Liver (tissue), 9 donors: ENCODE results near the gene SUPT20HL1. TPM values are rescaled to one million over a fixed set of nuclear protein-coding genes. Genes with fewer than 3 reads are reported as not detected.

Source experiments
- DNase-seq: peaks from one replicate; pipeline ENCODE4 v3.0.0-alpha.2; 2017; ENCODE audit warnings: low spot score
- H3K27ac ChIP-seq, 2 donors: one replicate each; pipeline ENCODE4 v1.7.0; 2013; ENCODE audit warnings: inconsistent platforms in 2 of 2, low read length in 2 of 2, control low read depth in 1 of 2, low read depth in 1 of 2, mild to moderate bottlenecking in 1 of 2
- H3K27me3 ChIP-seq, 4 donors: one replicate each; pipeline versions ENCODE4 v1.6.1 to v1.7.0; 2013; ENCODE audit warnings: low read length in 3 of 4, inconsistent platforms in 1 of 4, mild to moderate bottlenecking in 1 of 4, moderate library complexity in 1 of 4; ENCODE audit not compliant: control insufficient read depth in 4 of 4, insufficient read depth in 4 of 4
- H3K36me3 ChIP-seq, 4 donors: one replicate each; pipeline versions ENCODE4 v1.6.1 to v1.7.0; 2013; ENCODE audit warnings: low read length in 3 of 4, mild to moderate bottlenecking in 3 of 4, low read depth in 1 of 4, moderate library complexity in 1 of 4; ENCODE audit not compliant: control insufficient read depth in 4 of 4, insufficient read depth in 3 of 4
- H3K4me1 ChIP-seq, 4 donors: one replicate each; pipeline versions ENCODE4 v1.6.1 to v1.7.0; 2013; ENCODE audit warnings: low read length in 3 of 4, mild to moderate bottlenecking in 3 of 4, moderate library complexity in 1 of 4; ENCODE audit not compliant: control insufficient read depth in 4 of 4, insufficient read depth in 4 of 4
- H3K4me3 ChIP-seq, 3 donors: one replicate each; pipeline versions ENCODE4 v1.6.1 to v1.7.0; 2013; ENCODE audit warnings: low read length in 3 of 3, control low read depth in 1 of 3, low read depth in 1 of 3, mild to moderate bottlenecking in 1 of 3
- H3K9ac ChIP-seq, 2 donors: one replicate each; pipeline ENCODE4 v1.7.0; 2013; ENCODE audit warnings: low read length in 2 of 2, mild to moderate bottlenecking in 2 of 2, moderate library complexity in 2 of 2, control low read depth in 1 of 2, low read depth in 1 of 2
- H3K9me3 ChIP-seq, 4 donors: one replicate each; pipeline versions ENCODE4 v1.6.1 to v1.7.0; 2013; ENCODE audit warnings: low read length in 3 of 4; ENCODE audit not compliant: control insufficient read depth in 4 of 4
- EGR1 ChIP-seq, 2 donors: IDR thresholded peaks; 2 replicates each; pipeline ENCODE4 v1.6.1; 2016 to 2018; ENCODE audit warnings: antibody characterized with exemption in 2 of 2, low read depth in 2 of 2
- FOXA2 ChIP-seq: IDR thresholded peaks from 2 replicates; pipeline ENCODE4 v1.6.1; 2016; ENCODE audit warnings: antibody characterized with exemption
- GABPA ChIP-seq, 2 donors: IDR thresholded peaks in 1 of 2; conservative IDR thresholded peaks in 1 of 2; 2 replicates each; pipeline ENCODE4 v1.6.1; 2016; ENCODE audit warnings: antibody characterized with exemption in 2 of 2, mild to moderate bottlenecking in 1 of 2, moderate library complexity in 1 of 2
- HNF4A ChIP-seq, 2 donors: conservative IDR thresholded peaks; 2 replicates each; pipeline ENCODE4 v1.6.1; 2016; ENCODE audit warnings: antibody characterized with exemption in 2 of 2, mild to moderate bottlenecking in 2 of 2
- JUND ChIP-seq, 2 donors: IDR thresholded peaks; 2 replicates each; pipeline ENCODE4 v1.6.1; 2016; ENCODE audit warnings: antibody characterized with exemption in 2 of 2
- NR2F2 ChIP-seq: IDR thresholded peaks from 2 replicates; pipeline ENCODE4 v1.6.1; 2016; ENCODE audit warnings: antibody characterized with exemption
- RAD21 ChIP-seq, 2 donors: IDR thresholded peaks; 2 replicates each; pipeline ENCODE4 v1.6.1; 2016; ENCODE audit warnings: antibody characterized with exemption in 2 of 2, mild to moderate bottlenecking in 2 of 2
- RXRA ChIP-seq, 2 donors: IDR thresholded peaks; 2 replicates each; pipeline ENCODE4 v1.6.1; 2017 to 2018; ENCODE audit warnings: antibody characterized with exemption in 2 of 2, mild to moderate bottlenecking in 1 of 2
- SP1 ChIP-seq: IDR thresholded peaks from 2 replicates; pipeline ENCODE4 v1.6.1; 2018; ENCODE audit warnings: antibody characterized with exemption, mild to moderate bottlenecking
- TAF1 ChIP-seq: conservative IDR thresholded peaks from 2 replicates; pipeline ENCODE4 v1.6.1; 2016; ENCODE audit warnings: antibody characterized with exemption, mild to moderate bottlenecking
- WGBS: extraction: QIAGEN DNeasy Blood & Tissue Kit; methylation state at CpG from one replicate; pipeline ENCODE4 v1.1.7; 2013; 5-methylcytosine and 5-hydroxymethylcytosine counted together
- polyA plus RNA-seq, 2 donors: library from polyadenylated mRNA; stranded (reverse) in 1 of 2; unstranded in 1 of 2; fragments of 200-250 nt in 1 of 2; fragments of >200 nt in 1 of 2; fragmentation: Nextera tagmentation in 1 of 2; extraction: Ambion mirVana in 1 of 2; gene quantifications; one replicate each; pipeline versions ENCODE4 v1.2.1 to v1.2.3, GENCODE V29; 2013 to 2015
- total RNA-seq, 2 donors: library from RNA; depleted of rRNA; stranded (reverse); fragments of >200 nt; gene quantifications; one replicate each; pipeline ENCODE4 v1.2.3, GENCODE V29; 2014
- TF ChIP-seq, protein P1 (sequence below): IDR thresholded peaks from 2 replicates; pipeline ENCODE4 v1.6.1; 2016; ENCODE audit warnings: antibody characterized with exemption
- TF ChIP-seq, protein P2 (sequence below): IDR thresholded peaks from 2 replicates; pipeline ENCODE4 v1.6.1; 2016; ENCODE audit warnings: antibody characterized with exemption
- TF ChIP-seq, protein P3 (sequence below): fragments of 150-350 bp; IDR thresholded peaks from 2 replicates; pipeline ENCODE4 v1.5.1; 2017; ENCODE audit warnings: improper control_type of control experiment, low read depth, low read length; ENCODE audit not compliant: missing input control
- TF ChIP-seq, protein P4 (sequence below): IDR thresholded peaks from 2 replicates; pipeline ENCODE4 v1.6.1; 2016; ENCODE audit warnings: antibody characterized with exemption, mild to moderate bottlenecking
- donor health status: healthy.
- donor health status: healthy.
- donor health status: healthy.
- donor health status: healthy.
- donor health status: healthy.

SUPT20HL1 gene
- total and polyA plus RNA-seq, 4 donors: not detected

DNA sequence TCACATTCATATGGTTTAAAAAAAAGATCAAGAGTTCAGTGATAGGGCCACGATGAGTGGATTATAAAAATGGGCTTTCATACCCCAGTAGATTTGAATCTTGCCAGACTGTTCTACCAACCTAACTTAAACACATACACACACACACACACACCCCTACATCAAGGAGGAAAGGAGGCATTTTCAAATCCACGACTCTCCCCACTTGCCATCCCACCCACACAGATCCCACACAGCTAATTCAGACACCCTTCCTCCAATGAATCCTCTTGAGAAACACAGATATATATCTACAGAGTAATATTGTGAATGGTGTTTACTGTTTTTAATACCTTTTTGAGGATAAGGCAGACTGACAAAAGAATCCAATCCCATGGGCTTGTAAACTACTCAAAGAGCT, 16.8 kb downstream of the SUPT20HL1 start:
- WGBS: 73% methylated on average over 2 of the region's 2 CpGs
- Histone ChIP-seq H3K4me1 (no peaks in the 10 kb centered on the region), H3K9me3 (no peaks in the 10 kb centered on the region), H3K36me3 (no peaks in the 10 kb centered on the region), H3K9ac (no peak overlapping the region), H3K4me3 (no peak overlapping the region), H3K27me3 (no peaks in the 10 kb centered on the region), H3K27ac (no peak overlapping the region)
- no peak for DNase-seq
- TF ChIP-seq TAF1: no peak
- TF ChIP-seq, protein P1, sequence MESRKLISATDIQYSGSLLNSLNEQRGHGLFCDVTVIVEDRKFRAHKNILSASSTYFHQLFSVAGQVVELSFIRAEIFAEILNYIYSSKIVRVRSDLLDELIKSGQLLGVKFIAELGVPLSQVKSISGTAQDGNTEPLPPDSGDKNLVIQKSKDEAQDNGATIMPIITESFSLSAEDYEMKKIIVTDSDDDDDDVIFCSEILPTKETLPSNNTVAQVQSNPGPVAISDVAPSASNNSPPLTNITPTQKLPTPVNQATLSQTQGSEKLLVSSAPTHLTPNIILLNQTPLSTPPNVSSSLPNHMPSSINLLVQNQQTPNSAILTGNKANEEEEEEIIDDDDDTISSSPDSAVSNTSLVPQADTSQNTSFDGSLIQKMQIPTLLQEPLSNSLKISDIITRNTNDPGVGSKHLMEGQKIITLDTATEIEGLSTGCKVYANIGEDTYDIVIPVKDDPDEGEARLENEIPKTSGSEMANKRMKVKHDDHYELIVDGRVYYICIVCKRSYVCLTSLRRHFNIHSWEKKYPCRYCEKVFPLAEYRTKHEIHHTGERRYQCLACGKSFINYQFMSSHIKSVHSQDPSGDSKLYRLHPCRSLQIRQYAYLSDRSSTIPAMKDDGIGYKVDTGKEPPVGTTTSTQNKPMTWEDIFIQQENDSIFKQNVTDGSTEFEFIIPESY: no peak
- no peak for TF ChIP-seq JUND (IDR thresholded peaks at IDR 0.05)
- TF ChIP-seq RXRA (IDR thresholded peaks at IDR 0.05): no peak
- TF ChIP-seq, protein P2, sequence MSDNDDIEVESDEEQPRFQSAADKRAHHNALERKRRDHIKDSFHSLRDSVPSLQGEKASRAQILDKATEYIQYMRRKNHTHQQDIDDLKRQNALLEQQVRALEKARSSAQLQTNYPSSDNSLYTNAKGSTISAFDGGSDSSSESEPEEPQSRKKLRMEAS: no peak

DNA sequence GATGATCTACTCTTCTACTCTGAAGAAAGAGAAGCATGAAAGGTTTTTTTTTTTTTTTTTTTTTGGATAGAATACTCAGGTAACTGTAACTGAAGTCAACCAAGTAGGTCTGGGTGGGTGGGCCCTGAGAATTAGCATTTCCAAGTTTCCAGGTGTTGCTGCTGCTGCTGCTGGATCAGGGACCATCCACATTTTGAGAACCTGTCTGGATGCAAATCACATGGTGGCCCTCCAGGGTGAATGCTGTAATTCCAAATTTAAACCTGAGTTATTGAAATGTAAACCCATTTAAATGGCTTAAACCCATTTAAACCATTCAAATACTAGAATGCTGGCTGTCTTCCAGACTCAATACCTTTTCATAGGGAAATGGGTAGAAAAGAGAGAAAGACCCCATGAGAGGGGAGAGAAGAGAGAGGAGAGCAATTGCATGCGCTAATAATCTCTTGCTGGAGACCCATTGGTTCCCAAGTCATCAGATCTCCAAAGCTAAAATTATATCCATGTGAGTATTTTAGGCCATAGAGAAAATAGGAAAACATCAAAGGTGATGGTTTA, 17.6 kb downstream of the SUPT20HL1 start:
- Histone ChIP-seq H3K9me3 (no peaks in the 10 kb centered on the region), H3K4me3 (no peak overlapping the region), H3K27ac (no peak overlapping the region), H3K9ac (no peak overlapping the region), H3K4me1 (no peaks in the 10 kb centered on the region), H3K36me3 (no peaks in the 10 kb centered on the region), H3K27me3 (no peaks in the 10 kb centered on the region)
- TF ChIP-seq, protein P3, sequence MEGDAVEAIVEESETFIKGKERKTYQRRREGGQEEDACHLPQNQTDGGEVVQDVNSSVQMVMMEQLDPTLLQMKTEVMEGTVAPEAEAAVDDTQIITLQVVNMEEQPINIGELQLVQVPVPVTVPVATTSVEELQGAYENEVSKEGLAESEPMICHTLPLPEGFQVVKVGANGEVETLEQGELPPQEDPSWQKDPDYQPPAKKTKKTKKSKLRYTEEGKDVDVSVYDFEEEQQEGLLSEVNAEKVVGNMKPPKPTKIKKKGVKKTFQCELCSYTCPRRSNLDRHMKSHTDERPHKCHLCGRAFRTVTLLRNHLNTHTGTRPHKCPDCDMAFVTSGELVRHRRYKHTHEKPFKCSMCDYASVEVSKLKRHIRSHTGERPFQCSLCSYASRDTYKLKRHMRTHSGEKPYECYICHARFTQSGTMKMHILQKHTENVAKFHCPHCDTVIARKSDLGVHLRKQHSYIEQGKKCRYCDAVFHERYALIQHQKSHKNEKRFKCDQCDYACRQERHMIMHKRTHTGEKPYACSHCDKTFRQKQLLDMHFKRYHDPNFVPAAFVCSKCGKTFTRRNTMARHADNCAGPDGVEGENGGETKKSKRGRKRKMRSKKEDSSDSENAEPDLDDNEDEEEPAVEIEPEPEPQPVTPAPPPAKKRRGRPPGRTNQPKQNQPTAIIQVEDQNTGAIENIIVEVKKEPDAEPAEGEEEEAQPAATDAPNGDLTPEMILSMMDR: no peak
- TF ChIP-seq NR2F2 (no peak), RXRA (IDR thresholded peaks at IDR 0.05) (no peak), HNF4A (conservative IDR thresholded peaks at IDR 0.05) (no peak), SP1 (no peak), EGR1 (IDR thresholded peaks at IDR 0.05; ENCODE audit: low read depth in 2 of 2) (no peak), FOXA2 (no peak), RAD21 (IDR thresholded peaks at IDR 0.05) (no peak), TAF1 (no peak), JUND (IDR thresholded peaks at IDR 0.05) (no peak), GABPA (IDR thresholded peaks at IDR 0.05 in 1 of 2, conservative IDR thresholded peaks at IDR 0.05 in 1 of 2) (no peak)
- TF ChIP-seq, protein P4, sequence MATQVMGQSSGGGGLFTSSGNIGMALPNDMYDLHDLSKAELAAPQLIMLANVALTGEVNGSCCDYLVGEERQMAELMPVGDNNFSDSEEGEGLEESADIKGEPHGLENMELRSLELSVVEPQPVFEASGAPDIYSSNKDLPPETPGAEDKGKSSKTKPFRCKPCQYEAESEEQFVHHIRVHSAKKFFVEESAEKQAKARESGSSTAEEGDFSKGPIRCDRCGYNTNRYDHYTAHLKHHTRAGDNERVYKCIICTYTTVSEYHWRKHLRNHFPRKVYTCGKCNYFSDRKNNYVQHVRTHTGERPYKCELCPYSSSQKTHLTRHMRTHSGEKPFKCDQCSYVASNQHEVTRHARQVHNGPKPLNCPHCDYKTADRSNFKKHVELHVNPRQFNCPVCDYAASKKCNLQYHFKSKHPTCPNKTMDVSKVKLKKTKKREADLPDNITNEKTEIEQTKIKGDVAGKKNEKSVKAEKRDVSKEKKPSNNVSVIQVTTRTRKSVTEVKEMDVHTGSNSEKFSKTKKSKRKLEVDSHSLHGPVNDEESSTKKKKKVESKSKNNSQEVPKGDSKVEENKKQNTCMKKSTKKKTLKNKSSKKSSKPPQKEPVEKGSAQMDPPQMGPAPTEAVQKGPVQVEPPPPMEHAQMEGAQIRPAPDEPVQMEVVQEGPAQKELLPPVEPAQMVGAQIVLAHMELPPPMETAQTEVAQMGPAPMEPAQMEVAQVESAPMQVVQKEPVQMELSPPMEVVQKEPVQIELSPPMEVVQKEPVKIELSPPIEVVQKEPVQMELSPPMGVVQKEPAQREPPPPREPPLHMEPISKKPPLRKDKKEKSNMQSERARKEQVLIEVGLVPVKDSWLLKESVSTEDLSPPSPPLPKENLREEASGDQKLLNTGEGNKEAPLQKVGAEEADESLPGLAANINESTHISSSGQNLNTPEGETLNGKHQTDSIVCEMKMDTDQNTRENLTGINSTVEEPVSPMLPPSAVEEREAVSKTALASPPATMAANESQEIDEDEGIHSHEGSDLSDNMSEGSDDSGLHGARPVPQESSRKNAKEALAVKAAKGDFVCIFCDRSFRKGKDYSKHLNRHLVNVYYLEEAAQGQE: no peak
- TF ChIP-seq, protein P2: no peak
- no peak for DNase-seq
- 100% methylated on average over 1 of the region's 1 CpG for WGBS
